ENCODE measurements around the gene ERICH3. TPM values are rescaled to one million over a fixed set of nuclear protein-coding genes. Genes with fewer than 3 reads are reported as not detected.

ERICH3 gene
- total RNA-seq, 1 experiment from 2014 or later, result not detected

DNA sequence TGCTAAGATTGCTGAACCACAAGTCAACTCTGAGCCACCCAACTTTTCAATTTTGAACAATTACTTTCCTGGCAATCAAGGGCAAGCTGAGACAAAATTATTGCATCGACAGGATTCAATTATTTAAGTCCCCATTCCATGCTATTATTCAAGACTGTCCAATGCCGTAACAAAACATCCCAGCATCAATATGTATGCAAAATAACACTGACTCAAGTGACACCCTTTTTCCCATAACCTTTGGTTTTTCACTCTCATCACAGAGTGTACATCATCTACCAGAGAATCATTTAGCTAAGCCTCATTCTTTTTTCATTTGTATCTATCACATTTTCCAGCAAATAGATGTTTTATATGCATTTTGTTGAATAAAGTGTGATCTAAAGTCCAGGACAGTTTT is 54.6 kb downstream of the ERICH3 start:
- DNase-seq (ENCODE audit: low read depth, low spot score), result no peak
- in situ Hi-C loops (cut with HindIII; ENCODE audit: low pct_unique_long_range_greater_than_20kb, low sequenced_read_pairs), result no loop called here

DNA sequence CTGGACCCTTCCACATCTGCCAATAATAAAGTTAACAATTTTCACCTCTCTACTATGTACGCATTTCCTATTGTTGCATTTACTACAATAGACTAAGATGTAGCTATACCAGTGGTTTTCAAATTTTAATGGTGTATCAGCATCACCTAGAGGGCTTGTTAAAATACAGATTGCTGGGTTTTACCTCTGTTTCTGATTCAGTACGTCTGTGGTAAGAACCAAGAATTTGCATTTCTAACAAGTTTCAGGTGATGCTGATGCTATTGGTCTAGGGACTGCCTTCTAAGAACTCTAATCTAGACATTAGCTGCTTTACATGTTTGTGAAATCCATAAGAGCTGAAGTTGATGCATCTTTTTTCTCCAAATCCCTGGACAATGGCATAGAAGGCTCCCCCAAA is 59.7 kb downstream of the ERICH3 start:
- in situ Hi-C loops (cut with HindIII; ENCODE audit: low pct_unique_long_range_greater_than_20kb, low sequenced_read_pairs), result no loop called here
- no peak for DNase-seq (ENCODE audit: low read depth, low spot score)

DNA sequence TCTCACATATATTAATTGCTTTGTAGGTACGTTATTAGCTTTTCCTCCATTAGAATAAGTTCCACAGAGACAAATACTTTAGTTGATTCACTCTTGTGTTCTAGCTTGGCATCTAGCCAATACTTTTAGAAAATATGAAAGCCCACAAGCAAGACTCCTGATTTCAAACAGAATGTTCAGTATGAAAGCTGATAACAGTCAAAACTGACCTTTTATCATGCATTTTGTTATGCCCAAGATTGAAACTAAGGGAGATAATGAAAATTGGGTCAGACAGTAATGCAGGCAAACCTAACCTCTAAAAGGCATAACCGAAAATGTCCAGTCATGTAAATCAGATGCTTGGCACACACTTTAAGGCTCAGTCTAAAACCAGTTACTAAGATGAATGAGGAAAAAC is 61.7 kb downstream of the ERICH3 start:
- DNase-seq (ENCODE audit: low read depth, low spot score), result no peak
- in situ Hi-C loops (cut with HindIII; ENCODE audit: low pct_unique_long_range_greater_than_20kb, low sequenced_read_pairs), result no loop called here

DNA sequence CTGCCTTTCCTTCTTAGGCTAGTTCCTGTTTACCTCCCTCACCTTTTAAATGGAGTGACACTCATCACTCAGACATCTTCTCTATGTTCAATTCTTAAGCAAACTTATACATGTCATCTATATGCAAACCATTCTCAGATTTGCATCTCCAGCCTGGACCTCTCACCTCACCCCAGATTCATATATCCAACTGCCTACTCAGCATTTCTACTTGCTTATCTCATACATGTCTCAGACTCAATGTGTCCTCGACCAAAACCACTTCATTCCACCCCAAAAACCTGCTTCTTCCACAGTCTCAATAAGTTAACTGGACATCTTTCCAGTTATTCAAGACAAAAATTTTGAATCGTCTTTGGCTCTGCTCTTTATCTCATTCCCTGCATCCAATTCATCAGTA is 62.6 kb downstream of the ERICH3 start:
- no peak for DNase-seq (ENCODE audit: low read depth, low spot score)
- in situ Hi-C loops (cut with HindIII; ENCODE audit: low pct_unique_long_range_greater_than_20kb, low sequenced_read_pairs), result no loop called here

DNA sequence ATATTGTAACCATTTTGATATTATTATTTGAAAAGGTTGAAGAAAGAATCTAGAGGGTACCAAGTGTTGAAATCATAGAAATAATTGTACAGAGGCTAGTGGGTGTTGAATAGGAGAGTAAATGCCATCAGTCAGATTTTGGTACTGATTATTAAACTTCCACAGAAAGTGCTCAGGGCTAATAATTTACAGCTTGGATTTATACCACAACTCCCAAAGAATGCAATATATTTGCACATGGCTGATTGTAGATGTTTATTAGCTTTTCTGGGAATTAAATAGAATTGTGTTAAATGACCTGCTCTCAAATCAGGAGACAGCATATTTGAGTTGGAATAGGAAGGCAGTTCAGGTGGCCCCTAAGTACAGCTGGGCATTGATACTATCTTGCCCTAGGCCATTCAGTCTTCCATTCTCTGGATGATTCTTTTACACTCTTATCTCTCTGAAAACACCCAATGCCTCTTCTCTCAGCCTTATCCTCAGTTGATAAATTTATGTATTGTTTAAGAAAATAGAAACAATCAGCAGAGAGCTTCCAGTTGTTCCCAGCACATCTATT is 63.7 kb downstream of the ERICH3 start:
- DNase-seq (ENCODE audit: low read depth, low spot score), result no peak
- in situ Hi-C loops (cut with HindIII; ENCODE audit: low pct_unique_long_range_greater_than_20kb, low sequenced_read_pairs), result no loop called here

DNA sequence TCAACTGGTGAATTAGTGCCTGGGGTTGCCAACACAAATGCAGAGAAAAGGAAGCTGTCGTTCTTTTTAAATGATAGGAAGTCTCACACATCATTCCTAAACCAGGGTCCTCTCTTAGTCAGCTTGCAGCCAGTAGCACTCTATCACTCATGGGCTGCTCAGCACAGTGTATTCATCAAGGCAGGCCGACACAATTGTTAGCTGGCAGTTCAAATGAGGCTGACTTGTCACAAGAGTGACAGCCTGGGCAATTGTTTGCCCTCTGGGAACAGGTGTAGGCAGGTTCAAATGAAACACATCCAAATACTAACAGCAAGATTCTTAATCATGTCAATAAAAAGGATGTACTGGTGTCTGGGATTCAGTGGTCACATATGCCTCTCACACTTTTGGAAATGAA is 76.9 kb downstream of the ERICH3 start:
- in situ Hi-C loops (cut with HindIII; ENCODE audit: low pct_unique_long_range_greater_than_20kb, low sequenced_read_pairs), result no loop called here
- DNase-seq (ENCODE audit: low read depth, low spot score), result no peak

DNA sequence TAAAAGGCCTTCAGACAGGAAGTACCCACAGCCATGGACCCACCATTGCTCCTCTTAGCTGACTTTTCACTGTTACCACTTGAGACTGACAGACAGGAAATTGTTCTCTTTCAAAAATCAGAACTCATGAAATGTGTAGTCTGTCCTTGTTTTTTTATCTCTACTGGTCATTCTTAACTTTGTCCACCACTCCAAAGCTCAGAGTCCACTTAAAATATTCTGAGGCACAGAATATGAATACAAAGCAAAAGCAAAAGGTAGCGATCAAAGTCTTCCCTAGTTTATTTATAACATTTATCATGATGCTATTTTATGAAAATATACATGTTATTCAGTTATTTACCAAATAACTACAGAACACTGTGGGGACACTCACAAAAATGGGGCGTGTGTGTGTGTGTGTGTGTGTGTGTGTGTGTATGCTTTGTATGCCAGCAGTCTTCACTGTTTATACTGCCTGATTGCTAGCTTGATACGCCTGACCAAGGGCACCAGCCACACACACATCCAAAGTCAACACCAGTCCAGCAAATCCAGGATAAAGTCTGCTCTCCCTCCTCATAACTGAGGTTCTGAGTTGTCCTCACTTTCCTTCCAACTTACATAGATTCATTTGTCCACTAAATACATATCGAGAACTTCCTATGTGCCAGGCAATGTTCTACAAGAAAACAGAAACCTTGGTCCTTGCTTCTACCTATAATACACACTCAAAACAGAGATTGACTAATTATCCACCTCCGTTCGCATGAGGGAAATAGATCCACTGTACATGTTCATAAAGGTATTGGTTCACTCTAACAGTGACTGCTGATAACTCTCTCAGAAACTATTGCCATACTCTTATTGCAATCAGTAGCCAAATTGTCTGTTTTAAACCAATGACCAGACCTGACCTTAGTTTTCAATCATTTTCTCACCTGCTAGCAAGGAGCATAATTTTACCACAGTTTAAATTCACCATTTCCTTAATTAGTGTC is 79.4 kb downstream of the ERICH3 start:
- no peak for DNase-seq (ENCODE audit: low read depth, low spot score)

DNA sequence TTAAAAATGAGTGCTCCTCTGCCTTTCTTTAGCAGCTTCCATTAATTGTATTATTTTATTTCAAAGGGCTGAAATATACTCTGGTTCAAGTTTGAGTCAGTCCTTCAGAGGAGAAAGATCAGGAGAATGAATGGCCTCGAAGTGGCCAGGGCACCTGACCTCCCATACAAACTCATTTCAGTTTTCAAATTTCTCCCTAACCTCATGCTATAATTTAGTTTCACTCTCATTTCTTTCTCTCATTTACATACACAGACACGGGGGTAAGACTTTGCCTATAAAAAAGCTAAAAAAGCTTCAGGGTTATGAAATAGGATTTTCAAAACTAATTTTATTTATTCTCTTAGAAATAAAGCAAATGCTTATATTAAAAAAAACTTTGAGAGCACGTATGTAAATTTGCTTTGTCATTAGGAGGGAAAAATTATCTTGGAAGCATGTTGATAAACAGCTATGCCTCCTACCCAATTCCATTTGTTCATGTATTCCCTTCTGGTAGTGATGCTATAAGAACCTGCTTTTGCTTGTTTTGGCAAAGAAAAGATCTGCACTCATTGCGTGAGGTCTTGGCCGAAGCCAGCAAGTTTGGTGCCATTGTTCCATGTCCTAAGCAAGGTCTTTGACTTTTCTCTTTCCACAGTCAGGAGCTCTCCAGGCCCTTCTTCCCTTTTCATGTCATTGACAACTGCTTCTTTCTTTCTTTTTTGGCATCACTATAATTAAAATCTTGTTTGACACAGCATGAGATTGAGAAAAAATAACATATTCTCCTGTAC is 80.8 kb downstream of the ERICH3 start:
- DNase-seq (ENCODE audit: low read depth, low spot score), result no peak
- in situ Hi-C loops (cut with HindIII; ENCODE audit: low pct_unique_long_range_greater_than_20kb, low sequenced_read_pairs), result no loop called here

More for the DNA sequence above, 79.4 kb downstream of the ERICH3 start:
- in situ Hi-C loops (cut with HindIII; ENCODE audit: low pct_unique_long_range_greater_than_20kb, low sequenced_read_pairs), result no loop called here

DNA sequence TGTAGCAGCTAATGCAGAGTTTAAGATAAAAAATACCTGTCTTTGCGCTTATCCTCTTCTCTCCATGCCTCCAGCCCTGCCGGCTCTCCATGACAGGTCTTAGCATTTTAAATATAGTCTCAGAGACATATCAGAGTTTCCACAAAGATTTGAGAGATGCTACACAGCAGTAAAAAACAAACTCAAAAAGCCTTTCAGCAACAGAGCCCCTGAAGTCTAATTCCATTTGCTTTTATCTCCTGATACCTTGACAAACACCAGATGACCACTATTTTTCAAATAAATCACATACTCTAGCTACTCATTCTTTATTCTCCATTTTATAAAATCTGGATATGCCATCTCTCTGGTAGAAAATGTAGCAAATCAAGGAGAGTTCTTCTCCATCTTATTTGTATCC is 81.6 kb downstream of the ERICH3 start:
- DNase-seq (ENCODE audit: low read depth, low spot score), result no peak
- in situ Hi-C loops (cut with HindIII; ENCODE audit: low pct_unique_long_range_greater_than_20kb, low sequenced_read_pairs), result no loop called here

DNA sequence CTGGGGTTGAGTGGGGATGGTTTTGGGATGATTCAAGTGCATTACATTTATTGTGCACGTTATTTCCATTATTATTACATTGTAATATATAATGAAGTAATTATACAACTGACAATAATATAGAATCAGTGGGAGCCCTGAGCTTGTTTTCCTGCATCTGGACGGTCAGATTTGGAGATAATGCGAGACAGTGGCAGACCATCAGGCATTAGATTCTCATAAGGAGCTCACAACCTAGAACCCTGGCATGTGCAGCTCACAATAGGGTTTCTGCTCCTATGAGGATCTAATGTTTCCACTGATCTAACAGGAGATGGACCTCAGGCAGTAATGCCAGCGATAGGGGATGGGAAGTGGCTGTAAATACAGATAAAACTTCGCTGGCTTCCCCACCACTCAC is 83.3 kb downstream of the ERICH3 start:
- in situ Hi-C loops (cut with HindIII; ENCODE audit: low pct_unique_long_range_greater_than_20kb, low sequenced_read_pairs), result no loop called here
- DNase-seq (ENCODE audit: low read depth, low spot score), result no peak

DNA sequence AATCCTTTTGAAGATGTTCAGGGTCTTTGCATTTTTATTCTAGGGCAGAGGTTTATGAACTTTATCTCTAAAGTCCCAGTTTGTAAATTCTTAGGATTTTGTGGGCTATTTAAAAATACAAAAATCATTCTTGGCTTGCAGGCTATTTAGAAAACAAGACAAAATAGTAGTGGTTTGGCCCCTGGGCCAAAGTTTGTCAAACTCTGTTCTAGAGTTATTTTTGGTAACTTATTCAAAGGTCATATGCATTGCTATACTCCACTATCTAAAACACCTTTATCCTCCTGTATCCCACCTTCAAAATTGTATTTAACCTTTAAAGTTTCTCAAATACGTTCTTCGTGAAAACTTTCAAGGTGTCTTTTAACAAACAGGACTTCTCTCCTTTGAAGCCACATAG is 85.7 kb downstream of the ERICH3 start:
- DNase-seq (ENCODE audit: low read depth, low spot score), result no peak
- in situ Hi-C loops (cut with HindIII; ENCODE audit: low pct_unique_long_range_greater_than_20kb, low sequenced_read_pairs), result no loop called here

DNA sequence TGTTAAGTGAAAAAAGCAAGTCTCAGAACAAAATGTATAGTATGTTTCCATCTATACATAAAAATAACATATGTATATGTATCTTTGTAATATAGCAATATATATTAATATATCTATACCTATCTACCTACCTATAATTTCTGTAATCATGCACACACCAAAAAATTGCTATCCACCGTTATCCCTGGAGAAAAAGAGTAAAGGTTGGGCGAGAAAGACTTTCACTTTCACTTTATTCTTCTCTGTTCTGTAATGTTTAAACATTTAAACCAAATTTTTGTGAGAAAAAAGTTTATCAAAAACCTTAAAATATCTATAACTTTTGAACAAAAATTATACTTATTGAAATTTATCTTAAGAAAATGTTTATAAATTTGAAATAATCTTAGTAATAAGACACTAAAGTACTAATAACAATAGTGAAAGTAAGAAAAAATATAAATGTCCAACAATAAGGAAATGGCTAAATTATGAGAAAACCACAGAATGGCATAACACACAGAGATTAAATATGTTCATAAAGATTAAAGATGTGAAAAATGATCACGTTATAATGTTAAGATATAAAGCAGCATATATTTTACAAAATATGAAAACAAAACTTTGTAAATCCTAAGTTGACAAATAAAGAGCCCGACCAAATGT is 87.2 kb downstream of the ERICH3 start:
- DNase-seq (ENCODE audit: low read depth, low spot score), result no peak
- in situ Hi-C loops (cut with HindIII; ENCODE audit: low pct_unique_long_range_greater_than_20kb, low sequenced_read_pairs), result no loop called here

DNA sequence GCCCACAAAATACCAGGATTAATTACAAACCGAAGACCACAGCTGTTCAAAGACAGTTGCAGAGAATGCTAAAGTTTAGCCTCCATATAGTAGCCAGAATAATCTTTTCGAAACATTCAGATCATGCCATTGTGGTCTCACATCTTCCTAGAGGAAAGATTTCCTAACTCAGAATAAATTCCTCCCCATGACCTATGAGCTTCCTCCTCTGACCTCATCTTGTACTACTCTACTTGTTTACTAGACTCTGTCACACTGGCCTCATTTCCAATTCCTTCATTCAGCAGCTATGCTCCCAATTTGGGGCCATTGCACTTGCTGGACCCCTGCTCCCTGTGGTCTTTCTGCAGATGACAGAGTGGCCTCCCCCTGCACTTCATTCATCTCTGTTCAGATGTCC is 89.4 kb downstream of the ERICH3 start:
- in situ Hi-C loops (cut with HindIII; ENCODE audit: low pct_unique_long_range_greater_than_20kb, low sequenced_read_pairs), result no loop called here

DNA sequence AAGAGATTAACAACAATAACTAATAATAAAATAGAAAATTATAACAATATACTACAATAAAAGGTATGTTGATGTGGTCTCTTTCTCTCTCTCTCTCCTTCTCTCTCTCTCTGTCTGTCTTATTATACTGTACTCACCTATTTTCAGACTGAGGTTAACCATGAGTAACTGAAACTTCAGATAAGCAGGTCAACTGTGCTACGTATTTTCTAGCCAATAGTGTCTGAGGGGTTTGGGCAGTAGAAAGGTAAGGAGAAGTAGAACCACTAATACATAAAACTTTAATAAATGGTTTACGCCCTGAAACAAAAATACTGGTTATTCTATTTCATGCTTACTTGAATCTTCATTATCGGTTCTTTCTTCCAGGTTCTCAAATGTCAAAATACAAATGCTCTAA is 90.2 kb downstream of the ERICH3 start:
- DNase-seq (ENCODE audit: low read depth, low spot score), result no peak
- in situ Hi-C loops (cut with HindIII; ENCODE audit: low pct_unique_long_range_greater_than_20kb, low sequenced_read_pairs), result no loop called here

More for the DNA sequence above, 89.4 kb downstream of the ERICH3 start:
- DNase-seq (ENCODE audit: low read depth, low spot score), result no peak

DNA sequence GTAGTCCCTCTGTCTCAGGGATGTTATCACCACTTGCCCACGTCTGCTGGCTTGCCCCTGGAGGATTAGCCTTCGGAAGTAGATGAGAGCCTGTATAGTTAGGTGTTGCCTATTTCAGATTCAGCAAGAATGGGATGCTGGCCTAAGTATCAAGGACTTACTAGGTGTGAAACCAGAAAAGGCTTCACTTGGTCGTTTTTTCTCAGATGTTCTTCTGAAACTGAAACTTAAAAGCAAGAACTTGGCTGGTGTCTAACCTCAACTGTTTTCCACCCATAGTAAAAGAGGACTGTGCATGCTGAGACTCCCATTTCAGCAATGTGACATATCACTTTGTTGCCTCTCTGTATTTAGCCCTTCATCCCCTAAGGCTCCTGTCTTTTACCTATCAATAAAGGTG is 94.2 kb downstream of the ERICH3 start:
- DNase-seq (ENCODE audit: low read depth, low spot score), result no peak
- in situ Hi-C loops (cut with HindIII; ENCODE audit: low pct_unique_long_range_greater_than_20kb, low sequenced_read_pairs), result no loop called here

DNA sequence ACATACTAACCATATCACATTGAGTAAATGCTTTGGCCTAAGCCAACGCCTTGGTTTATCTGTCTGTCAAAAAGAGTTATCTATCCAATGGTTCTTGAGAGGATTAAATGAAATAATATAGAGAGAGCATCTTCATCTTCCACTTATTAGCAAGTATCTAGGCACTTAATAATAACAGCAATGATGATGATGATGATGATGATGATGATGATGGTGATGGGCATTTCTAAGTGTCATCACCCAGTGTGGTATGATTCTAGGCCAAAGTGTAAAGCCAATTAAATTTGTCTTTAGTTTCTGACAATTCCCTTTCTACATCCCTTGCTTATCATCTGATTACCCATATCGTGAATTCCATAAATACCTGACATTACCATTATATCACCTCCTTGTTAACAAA is 95.5 kb downstream of the ERICH3 start:
- no peak for DNase-seq (ENCODE audit: low read depth, low spot score)
- in situ Hi-C loops (cut with HindIII; ENCODE audit: low pct_unique_long_range_greater_than_20kb, low sequenced_read_pairs), result no loop called here

DNA sequence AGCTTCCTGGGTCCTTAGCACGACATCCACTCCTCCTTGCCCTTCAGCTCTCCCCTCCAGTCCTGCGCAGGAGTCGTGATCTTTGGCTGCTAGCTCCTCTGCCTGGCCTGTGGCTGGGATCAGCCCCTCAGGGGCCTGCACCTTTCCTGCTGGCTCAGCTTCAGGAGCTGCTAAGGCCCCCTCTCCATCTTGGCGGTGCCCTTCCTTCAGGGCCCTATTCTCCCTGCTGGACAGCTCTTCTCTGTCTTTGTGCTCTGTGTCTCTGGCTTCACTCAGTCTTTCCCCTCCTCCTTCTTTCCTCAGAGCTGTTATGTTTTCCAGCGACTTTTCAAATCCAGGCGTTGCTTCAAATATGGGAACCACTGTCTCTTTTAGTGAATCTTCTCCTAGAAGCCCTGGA is 101.7 kb downstream of the ERICH3 start:
- in situ Hi-C loops (cut with HindIII; ENCODE audit: low pct_unique_long_range_greater_than_20kb, low sequenced_read_pairs), result no loop called here
- no peak for DNase-seq (ENCODE audit: low read depth, low spot score)

DNA sequence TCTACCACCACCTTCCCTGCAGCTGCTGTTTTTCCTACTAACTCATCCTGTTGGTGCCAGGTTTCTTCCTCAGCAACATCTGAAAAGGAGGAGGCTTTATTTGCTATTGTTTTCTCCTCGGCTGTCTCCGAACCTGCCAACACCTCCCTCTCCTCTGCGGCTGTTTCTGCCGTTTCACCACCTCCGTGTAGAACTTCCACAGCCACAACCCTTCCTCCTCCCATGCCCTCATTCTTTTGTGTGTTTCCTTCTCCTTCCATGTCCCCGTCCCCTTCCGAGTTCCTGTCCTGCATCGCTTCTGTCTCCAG is 102.1 kb downstream of the ERICH3 start:
- in situ Hi-C loops (cut with HindIII; ENCODE audit: low pct_unique_long_range_greater_than_20kb, low sequenced_read_pairs), result no loop called here

More for the DNA sequence above, 102.1 kb downstream of the ERICH3 start:
- DNase-seq (ENCODE audit: low read depth, low spot score), result no peak
